Activated B cell treated with CpG ODN at 0.5 μM for 24 hours (primary cell): ENCODE results near the gene MBD5. TPM values are rescaled to one million over a fixed set of nuclear protein-coding genes. Genes with fewer than 3 reads are reported as not detected.

Experiments
- ATAC-seq: fragments of 200-7000 bp; cut with Tn5 transposase; one replicate; pipeline ENCODE4 v1.10.0; 2021; ENCODE audit warnings: low read depth, mild to moderate bottlenecking, moderate library complexity
- CTCF ChIA-PET: fragments of 350-600 bp; sonication (Branson Sonifier 250); formaldehyde crosslinking; loops from one replicate; lab custom pipeline; 2021; ENCODE audit warnings: antibody characterized with exemption; lab: Charles Lee
- POLR2A ChIA-PET: fragments of 350-600 bp; sonication (Branson Sonifier 250); formaldehyde crosslinking; loops from one replicate; lab custom pipeline; 2021; ENCODE audit warnings: antibody characterized with exemption; lab: Charles Lee
- DNase-seq: peaks from one replicate; pipeline ENCODE4 v3.0.0; 2022
- H3K27ac Mint-ChIP-seq: one replicate; pipeline ENCODE4 v1.8.0; 2020; ENCODE audit warnings: mixed read lengths
- H3K27me3 Mint-ChIP-seq: one replicate; pipeline ENCODE4 v1.8.0; 2021; ENCODE audit warnings: mixed read lengths
- H3K36me3 Mint-ChIP-seq: one replicate; pipeline ENCODE4 v1.8.0; 2021; ENCODE audit warnings: low read depth, mixed read lengths
- H3K4me1 Mint-ChIP-seq: one replicate; pipeline ENCODE4 v1.8.0; 2021; ENCODE audit warnings: mixed read lengths
- H3K4me3 Mint-ChIP-seq: one replicate; pipeline ENCODE4 v1.8.0; 2020; ENCODE audit warnings: mild to moderate bottlenecking, mixed read lengths
- H3K9me3 Mint-ChIP-seq: one replicate; pipeline ENCODE4 v1.8.0; 2020; ENCODE audit warnings: mixed read lengths
- intact Hi-C: fragments of 100-400 bp; cut with micrococcal nuclease; formaldehyde crosslinking; loops from one replicate; pipeline ENCODE4 v1.15.1; 2024
- total RNA-seq: library from RNA; stranded (reverse); gene quantifications from 2 replicates; pipeline ENCODE4 v1.2.3, GENCODE V29; 2022
- TF ChIP-seq, protein P1 (sequence below): fragments of 200-600 bp; IDR thresholded peaks from one replicate; pipeline ENCODE4 v1.8.0; 2022; ENCODE audit warnings: antibody characterized with exemption, mild to moderate bottlenecking

Gene MBD5
- total RNA-seq, 1 donor from 2014 or later, result 55.7 TPM

DNA sequence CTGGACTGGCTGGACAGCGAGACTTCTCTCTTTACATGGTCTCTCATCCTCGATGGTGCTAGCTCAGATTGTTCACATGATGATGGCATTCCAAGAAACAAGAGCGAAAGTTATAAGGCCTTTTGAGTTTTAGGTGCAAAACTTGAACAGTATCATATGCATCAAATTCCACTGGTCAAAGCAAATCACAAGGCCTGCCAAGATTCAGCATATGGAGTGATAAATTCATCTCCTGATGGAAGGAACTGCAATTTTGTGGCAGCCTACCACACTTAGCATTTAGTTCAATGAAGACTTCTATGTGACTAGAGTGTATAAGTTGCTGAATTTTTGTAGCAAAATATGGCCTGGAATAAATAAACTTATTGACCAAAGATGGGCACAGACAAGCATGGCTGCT, 429.6 kb downstream of the MBD5 start:
- POLR2A ChIA-PET, result no interaction called here
- intact Hi-C loops, result no loop called here
- CTCF ChIA-PET, result no interaction called here
- H3K9me3 Mint-ChIP-seq, result no peaks in the 10 kb centered on the region
- TF ChIP-seq, protein P1, sequence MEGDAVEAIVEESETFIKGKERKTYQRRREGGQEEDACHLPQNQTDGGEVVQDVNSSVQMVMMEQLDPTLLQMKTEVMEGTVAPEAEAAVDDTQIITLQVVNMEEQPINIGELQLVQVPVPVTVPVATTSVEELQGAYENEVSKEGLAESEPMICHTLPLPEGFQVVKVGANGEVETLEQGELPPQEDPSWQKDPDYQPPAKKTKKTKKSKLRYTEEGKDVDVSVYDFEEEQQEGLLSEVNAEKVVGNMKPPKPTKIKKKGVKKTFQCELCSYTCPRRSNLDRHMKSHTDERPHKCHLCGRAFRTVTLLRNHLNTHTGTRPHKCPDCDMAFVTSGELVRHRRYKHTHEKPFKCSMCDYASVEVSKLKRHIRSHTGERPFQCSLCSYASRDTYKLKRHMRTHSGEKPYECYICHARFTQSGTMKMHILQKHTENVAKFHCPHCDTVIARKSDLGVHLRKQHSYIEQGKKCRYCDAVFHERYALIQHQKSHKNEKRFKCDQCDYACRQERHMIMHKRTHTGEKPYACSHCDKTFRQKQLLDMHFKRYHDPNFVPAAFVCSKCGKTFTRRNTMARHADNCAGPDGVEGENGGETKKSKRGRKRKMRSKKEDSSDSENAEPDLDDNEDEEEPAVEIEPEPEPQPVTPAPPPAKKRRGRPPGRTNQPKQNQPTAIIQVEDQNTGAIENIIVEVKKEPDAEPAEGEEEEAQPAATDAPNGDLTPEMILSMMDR, result no peak
- no peak overlapping the region for H3K27ac Mint-ChIP-seq
- ATAC-seq (no peak), DNase-seq (no peak)
- H3K27me3 Mint-ChIP-seq, result no peaks in the 10 kb centered on the region
- H3K4me3 Mint-ChIP-seq, result no peak overlapping the region
- H3K4me1 Mint-ChIP-seq, result no peaks in the 10 kb centered on the region
- H3K36me3 Mint-ChIP-seq, result no peaks in the 10 kb centered on the region

DNA sequence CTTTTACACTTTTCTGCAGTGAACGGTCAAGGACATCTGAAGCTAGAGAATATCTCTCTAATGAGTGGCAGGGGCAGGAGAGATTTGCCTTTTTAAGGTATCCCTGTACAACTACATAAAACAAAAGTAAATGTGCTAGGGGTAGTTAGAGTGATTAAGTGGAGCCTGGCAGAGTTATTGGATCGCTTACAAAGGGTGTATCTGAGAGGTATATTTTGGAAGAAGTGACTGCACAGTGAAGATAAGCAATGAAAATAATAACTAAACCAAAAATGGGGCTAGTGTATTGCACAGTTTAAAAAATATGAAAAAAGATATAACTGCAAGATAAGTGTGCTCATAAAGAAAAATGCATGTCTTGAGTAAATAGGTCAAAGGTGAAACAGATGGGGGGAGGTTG, 430.2 kb downstream of the MBD5 start:
- TF ChIP-seq, protein P1, result no peak
- Mint-ChIP-seq H3K36me3 (no peaks in the 10 kb centered on the region), H3K27me3 (no peaks in the 10 kb centered on the region), H3K9me3 (no peaks in the 10 kb centered on the region), H3K27ac (no peak overlapping the region), H3K4me3 (no peak overlapping the region), H3K4me1 (no peaks in the 10 kb centered on the region)
- CTCF ChIA-PET, result no interaction called here
- ATAC-seq, result no peak
- intact Hi-C loops, result no loop called here
- POLR2A ChIA-PET, result no interaction called here
- DNase-seq, result no peak

DNA sequence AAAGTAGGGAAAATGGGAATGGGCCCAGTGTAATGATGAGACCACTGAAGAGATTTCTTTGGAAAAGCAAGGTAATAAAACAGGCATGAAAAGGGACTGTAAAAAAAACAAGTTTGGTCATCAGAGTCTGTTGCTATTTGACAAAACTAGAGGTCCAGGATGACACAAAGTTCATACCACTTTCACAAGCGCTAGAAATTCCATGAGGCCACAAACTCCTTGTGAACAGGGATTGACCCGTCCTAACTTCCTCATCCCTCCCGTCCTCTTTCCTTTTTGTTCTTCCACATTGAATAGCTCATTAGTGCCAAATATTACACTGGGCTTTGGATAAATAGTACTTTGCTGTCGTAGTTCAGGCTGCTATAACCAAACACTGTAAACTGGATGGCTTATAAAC, 434.9 kb downstream of the MBD5 start:
- intact Hi-C loops, result no loop called here
- Mint-ChIP-seq H3K27me3 (no peaks in the 10 kb centered on the region), H3K27ac (no peak overlapping the region), H3K4me1 (no peaks in the 10 kb centered on the region), H3K4me3 (no peak overlapping the region), H3K36me3 (peaks cover 2% of the 10 kb centered on the region), H3K9me3 (no peaks in the 10 kb centered on the region)
- CTCF ChIA-PET, result no interaction called here
- POLR2A ChIA-PET, result no interaction called here
- no peak for DNase-seq
- no peak for ATAC-seq
- TF ChIP-seq, protein P1, result no peak

DNA sequence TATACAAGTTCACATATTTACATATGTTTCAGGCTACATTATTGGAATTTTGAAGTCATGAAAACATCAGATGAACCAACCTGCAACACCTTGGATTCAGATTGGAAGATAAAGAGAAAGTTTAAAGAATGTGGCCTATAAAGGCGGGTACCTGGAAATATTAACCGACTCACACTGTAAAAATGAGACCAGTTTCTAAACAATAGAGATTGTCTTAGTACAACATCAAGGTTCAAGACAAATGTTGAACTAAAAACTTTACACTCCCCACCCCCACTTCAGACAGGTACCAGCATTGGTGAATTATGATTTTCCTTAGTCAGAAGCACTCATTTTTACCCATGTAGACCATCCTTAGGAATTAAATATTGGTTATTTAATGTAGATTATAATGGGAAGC, 437.3 kb downstream of the MBD5 start:
- ChIA-PET POLR2A (no interaction called here), CTCF (no interaction called here)
- Mint-ChIP-seq H3K9me3 (no peaks in the 10 kb centered on the region), H3K4me3 (no peak overlapping the region), H3K27ac (no peak overlapping the region), H3K27me3 (no peaks in the 10 kb centered on the region), H3K4me1 (no peaks in the 10 kb centered on the region), H3K36me3 (peaks cover 2% of the 10 kb centered on the region)
- DNase-seq, result no peak
- TF ChIP-seq, protein P1, result no peak
- intact Hi-C loops, result no loop called here
- ATAC-seq, result no peak

DNA sequence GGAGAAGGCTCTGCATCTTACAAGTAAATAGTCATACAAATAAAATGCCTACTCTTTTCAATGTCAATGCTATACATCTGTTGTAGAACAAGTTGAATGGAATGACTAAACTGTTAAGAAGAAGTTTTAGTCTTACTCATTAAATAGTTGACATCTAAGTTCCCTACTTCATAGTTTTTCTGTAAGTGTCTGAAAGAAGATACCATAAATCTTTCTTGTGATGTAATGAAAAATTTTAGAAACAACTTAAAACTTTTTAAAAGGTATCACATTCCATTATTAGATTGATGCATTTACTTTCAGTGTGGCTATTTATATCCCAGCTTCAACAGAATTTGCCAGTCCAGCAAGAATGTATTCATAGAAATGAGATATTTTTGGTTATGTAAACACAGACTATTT, 438.5 kb downstream of the MBD5 start:
- intact Hi-C loops, result no loop called here

More for the DNA sequence above, 438.5 kb downstream of the MBD5 start:
- Mint-ChIP-seq H3K9me3 (no peaks in the 10 kb centered on the region), H3K4me3 (no peak overlapping the region), H3K27ac (no peak overlapping the region), H3K4me1 (no peaks in the 10 kb centered on the region), H3K36me3 (peaks cover 7% of the 10 kb centered on the region), H3K27me3 (no peaks in the 10 kb centered on the region)
- no peak for DNase-seq
- ChIA-PET CTCF (interaction anchor here (1.7 kb wide), 1 partner anchor 50 kb away, joined by 4 read pairs; no protein-coding TSS in a partner anchor), POLR2A (no interaction called here)
- ATAC-seq, result no peak
- TF ChIP-seq, protein P1, result no peak
